ENCODE measurements around the gene CCNL2.
"Not testable (repeated sequence)": the region's sequence is repeated elsewhere in the genome, so short reads cannot be mapped to it uniquely, and the experiment has no call there.

CCNL2 gene

DNA sequence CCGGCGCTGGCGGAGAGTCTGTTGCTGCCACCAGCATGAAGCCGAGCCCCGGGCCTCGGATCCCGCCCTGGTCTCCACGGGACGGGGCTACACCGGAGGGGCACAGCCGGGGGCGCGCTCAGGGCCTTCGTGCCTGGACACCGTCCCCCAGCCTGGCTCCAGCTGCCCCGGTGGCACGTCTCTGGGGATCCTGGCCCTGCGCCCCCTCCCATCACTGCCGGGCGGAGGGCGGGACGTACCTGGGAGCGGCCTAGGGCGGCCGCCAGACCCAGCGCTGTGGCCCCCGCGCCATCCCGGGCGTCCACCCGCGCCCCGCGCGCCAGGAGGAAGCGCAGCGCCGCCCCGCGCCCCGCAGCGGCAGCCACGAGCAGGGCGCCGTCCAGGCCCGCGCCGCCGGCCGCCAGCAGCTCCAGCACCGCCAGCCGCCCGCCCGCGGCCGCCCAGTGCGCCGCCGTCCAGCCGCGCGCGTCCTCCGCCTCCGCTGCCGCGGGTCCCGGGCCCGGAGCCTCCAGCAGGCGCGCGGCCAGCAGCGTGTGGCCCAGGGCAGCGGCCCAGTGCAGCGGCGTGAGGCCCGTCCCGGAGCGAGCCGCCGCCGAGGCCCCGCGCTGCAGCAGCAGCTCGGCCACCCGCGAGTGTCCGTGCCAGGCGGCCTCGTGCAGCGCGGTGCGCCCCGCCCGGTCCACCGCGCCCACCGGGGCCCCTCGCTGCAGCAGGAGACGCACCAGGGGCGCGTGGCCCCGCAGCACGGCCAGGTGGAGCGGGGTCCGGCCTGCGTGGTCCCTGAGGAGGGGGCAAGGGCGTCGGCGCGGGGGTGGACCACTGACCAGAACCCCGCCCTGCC is 20.9 kb upstream of the CCNL2 start:
- no peak for DNase-seq (ENCODE audit: low spot score)

DNA sequence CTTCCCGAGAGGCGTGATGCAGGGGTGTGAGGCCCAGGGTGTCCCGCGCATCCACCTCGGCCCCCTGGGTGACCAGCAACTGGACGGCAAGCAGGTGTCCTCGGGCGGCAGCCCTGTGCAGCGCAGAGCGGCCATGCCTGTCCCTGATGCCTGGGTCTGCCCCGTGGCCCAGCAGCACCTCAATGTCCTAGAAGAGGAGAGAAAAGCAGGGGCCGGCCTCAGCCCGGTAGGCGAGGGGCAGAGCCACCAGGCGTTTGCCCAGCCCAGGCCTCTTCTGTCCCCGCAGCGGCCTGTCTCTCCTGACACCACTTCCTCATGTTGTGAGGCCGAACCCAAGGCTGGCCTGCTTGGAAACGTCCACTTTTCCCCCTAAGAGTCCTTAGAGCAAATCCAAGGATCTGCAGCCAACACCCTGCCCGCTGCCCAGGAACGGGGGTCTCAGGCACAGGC is 20.3 kb upstream of the CCNL2 start:
- no peak for DNase-seq (ENCODE audit: low spot score)

DNA sequence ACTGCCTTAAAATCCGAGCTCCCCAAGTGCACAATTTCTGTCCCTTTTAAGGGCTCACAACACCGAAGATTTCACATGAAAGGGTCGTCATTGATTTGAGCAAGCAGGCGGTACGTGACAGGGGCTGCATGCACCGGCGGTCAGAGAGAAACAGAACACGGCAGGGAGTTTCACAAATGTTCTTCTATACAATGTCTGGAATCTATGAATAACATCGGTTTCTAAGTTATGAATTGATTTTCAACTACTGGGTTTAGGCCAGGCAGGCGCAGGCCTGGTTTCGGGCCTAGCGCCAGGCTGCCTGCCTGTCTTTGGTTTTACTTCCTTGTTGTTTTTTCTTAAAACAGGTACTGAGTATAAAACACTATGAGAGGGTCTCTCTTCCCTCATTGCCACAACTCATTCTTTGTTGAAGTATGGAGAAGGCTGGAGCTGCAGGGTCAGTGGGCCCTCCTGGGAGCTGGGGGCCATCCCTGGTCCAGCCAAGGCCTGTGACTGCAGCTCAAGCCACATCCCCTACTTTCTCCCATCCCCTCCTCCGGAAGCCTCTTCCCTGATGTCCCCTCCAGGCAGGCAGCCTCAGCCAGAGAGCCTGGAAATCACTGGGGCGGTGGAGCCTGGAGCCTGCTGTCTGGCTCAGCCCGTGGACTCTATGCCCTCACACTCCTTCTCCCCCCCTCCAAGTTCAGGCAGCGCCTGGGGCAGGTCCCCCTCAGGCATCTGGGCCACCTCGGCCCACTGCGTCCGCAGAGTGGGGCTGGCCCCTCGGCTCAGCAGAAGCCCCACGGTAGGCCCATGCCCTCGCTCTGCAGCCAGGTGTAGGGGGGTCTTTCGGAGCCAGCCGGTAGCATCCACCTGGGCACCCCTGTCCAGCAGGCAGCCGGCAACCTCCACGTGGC is 19.6 kb upstream of the CCNL2 start:
- DNase-seq (ENCODE audit: low spot score) = no peak

DNA sequence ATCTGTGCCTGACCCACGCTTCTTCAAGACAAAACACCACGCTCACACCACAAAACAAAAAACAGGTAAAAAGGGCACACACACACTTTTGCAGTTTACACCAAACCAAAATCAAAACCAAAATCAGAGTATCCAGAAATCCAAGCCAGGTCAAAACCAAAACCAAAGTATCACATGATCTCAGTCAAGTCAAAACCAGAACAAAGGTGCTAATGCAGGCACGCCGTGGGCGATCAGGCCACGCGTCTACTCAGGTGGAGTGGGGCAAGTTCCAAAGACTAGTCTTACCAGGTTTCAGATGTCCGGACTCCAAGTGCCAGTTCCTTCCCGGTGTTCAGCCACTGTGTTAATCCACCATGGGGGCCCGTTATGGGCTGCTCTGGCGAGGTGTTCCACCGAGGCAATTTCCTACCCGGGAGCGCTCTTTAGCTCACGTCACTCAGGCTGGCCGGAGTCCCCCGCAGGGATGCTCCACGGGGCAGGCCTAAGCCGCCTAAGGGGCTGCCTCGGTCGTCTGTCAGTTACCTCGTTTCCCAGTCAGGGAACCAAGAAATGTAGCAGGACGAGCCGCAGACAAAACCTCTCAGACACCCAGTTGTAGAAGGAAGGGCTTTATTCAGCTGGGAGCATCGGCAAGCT is 18.8 kb upstream of the CCNL2 start:
- not testable (repeated sequence) for DNase-seq (ENCODE audit: low spot score)

DNA sequence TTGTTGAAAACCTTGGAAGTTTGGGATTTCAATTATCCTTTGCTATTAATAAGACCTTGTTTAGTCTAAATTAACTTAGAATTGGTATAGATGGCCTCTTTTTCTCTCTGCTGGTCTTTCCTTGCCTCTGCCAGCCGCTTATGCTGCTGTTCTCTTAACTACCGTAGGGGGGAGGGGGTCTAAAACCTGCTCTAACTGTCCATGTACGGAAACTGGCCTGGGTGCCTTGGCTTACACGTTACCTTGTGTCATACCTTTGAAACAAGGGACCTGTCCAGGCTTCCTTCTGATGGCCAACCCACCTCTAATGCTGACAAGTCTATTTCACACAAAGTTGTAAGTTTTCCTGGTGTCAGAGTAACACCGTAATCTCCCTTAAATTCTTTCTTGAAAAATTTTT is 18.3 kb upstream of the CCNL2 start:
- DNase-seq (ENCODE audit: low spot score) = not testable (repeated sequence)

DNA sequence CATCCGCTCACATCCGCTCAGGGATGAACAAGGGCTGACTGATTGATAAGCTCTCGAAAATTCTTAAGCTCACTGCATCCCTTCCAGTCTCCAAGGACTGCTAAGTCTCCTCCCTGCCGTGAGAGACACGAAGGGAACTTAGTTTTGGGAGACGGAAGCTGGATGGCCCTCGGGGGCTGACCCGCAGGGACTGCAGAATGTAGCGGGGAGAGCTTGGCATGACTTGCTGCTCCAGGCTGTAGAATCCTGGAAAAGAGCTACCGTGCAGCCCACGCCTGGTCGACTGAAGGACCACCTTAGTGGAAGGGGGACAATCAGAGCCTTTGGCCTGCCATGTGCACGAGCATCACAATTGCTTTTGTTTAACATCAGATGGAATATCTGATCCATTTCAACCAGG is 16.6 kb upstream of the CCNL2 start:
- DNase-seq (ENCODE audit: low spot score) = no peak

DNA sequence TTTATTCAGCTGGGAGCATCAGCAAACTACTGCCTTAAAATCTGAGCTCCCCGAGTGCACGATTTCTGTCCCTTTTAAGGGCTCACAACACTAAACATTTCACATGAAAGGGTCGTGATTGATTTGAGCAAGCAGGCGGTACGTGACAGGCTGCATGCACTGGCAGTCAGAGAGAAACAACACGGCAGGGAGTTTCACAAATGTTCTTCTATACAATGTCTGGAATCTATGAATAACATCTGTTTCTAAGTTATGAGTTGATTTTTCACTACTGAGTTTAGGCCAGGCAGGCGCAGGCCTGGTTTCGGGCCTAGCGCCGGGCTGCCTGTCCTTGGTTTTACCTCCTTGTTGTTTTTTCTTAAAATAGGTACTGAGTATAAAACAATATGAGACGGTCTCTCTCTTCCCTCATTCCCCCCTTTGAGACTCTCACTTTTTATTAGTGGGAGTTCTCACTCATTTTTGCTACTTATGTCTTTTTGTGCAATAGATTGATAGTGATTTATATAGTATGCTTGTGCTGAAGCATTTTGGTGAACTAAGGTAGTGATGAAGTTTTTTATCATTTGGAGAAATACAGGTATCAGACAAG is 13.3 kb upstream of the CCNL2 start:
- not testable (repeated sequence) for DNase-seq (ENCODE audit: low spot score)

DNA sequence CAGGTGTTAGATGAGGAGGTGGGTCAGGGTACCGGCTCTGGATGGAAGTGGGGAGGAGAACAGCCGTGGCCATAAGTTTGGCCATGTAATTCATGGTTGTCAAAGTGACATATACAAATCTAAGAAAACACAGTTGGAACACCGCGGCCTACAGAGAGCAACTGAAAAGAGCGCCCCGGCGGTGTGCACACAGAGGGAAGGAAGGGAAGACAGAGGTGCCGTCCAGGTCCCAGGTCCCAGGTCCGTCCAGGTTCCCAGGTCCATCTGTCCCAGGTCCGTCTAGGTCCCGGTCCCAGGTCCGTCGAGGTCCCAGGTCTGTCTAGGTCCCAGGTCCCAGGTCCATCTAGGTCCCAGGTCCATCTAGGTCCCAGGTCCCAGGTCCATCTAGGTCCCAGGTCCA is 12.5 kb upstream of the CCNL2 start:
- DNase-seq (ENCODE audit: low spot score) = no peak

DNA sequence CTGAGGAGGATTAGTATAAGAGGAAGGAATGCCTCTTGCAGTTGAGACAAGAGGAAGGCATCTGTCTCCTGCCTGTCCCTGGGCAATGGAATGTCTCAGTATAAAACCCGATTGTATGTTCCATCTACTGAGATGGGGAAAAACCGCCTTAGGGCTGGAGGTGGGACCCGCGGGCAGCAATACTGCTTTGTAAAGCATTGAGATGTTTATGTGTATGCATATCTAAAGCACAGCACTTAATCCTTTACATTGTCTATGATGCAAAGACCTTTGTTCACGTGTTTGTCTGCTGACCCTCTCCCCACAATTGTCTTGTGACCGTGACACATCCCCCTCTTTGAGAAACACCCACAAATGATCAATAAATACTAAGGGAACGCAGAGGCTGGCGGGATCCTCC is 11.1 kb upstream of the CCNL2 start:
- DNase-seq (ENCODE audit: low spot score) = not testable (repeated sequence)

DNA sequence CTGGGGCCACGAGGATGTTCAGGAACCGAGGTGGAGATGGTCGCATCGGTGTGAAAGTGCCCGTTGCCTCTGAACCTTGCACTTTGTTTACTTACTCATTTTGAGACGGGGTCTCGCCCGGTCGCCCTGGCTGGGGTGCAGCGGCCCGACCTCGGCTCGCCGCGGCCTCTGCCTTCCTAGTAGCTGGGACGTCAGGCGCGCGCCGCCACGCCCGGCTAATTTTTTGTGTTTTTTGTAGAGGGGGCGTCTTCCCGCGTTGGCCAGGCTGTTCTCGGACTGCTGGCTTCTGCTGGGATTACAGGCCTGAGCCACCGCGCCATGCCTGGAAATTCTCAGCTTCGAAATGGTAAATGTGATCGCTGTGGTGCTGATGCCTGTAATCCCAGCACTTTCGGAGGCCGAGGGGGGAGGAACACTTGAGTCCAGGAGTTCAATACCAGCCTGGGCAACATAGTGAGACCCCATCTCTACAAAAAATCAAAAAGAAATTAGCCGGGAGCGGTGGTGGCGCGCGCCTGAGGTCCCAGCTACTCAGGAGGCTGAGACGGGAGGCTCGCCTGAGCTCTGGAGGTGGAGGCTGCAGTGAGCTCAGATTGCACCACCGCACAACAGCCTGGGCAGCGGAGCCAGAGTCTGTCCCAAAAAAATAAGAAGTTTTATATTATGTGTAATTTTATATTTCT is 8.6 kb upstream of the CCNL2 start:
- no peak for DNase-seq (ENCODE audit: low spot score)

DNA sequence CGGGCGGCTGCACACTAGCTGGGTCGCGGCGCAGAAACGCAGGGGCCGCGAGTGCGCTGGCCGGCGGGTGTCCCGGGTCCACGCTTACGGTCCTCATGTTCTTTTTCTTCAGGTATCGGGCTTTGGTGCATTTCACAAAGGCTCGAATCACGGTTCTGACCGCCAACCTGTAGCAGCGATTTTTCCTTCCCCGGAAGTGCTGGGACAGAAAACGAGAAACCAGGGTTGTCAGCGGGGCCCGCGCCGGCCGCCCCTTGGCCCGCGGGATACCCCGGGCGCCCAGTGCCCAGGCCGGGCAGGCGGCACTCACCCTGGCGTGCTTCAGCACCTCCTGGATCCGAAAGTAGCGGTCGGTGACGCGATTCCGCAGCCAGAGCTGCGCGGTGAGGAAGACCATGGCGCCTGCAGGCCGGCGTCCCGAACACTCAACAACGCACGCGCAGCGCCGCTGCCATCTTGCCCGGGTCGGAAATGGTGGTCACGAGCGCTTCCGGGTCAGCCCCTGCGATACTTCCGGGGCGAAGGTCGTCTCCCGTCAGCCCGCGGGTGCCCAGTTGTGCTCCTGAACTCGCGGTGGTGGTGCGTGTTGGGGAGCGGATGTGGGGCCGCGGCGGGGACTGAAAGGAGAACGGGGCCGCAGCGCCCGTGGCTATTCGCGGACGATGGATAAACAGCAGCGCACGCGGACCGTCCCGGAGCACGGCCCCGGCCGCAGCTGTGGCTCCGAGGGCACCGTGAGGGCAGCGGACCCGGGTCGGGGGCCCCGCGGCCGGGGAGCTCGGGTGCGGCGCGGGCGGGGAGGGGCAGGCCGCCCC is 7.9 kb upstream of the CCNL2 start, which contains the start of gene MRPL20:
Gene MRPL20 (minus strand): TSS at position 473 of the 815 bp plus-strand sequence. CDS start 76 bp downstream, at position 397.
- DNase-seq (ENCODE audit: low spot score) = peak; percentile 96

DNA sequence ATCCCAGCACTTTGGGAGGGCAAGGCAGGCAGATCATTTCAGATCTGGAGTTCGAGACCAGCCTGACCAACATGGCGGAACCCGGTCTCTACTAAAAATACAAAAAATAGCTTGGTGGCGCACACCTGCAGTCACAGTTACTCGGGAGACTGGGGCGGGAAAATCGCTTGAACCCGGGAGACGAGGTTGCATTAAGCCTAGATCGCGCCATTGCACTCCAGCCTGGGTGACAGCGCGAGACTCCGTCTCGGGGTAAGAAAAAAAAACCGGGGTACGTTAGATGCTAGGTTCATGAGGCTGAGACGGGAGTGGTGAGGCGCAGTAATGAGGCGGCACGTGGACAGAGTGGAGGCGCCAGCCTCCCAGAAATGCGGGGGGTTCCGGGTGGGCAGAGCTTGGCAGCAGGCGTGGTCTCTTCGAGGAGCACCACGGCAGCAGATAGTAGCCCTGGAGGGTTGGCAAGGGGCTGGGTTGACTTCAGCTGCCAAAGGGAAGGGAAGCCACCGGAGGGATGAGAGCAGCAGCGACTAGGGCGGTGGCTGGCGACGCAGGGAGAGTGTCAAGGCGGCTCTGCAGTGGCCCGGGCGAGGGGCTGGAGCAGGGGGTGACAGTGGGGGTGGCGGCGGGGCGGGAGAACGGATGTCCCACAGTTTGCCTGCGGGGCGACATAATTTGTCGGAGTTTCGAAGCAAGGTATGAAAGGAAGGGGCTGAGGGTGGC is 7.1 kb upstream of the CCNL2 start:
- DNase-seq (ENCODE audit: low spot score) = no peak

DNA sequence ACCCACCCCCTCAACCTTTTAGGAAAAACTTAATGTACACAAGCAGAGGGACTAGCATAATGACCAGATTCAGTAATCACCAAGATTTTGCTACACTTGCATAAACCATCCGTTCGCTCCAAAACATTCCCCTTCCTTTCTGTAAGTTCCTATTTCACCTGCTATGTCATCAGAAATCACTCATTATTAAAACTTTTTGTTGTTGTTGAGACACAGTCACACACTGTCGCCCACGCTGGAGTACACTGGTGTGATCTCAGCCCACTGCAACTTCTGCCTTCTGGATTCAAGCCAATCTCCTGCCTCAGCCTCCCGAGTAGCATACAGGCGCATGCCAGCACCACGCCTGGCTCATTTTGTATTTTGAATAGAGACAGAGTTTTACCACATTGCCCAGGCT is 4.5 kb upstream of the CCNL2 start:
- no peak for DNase-seq (ENCODE audit: low spot score)

DNA sequence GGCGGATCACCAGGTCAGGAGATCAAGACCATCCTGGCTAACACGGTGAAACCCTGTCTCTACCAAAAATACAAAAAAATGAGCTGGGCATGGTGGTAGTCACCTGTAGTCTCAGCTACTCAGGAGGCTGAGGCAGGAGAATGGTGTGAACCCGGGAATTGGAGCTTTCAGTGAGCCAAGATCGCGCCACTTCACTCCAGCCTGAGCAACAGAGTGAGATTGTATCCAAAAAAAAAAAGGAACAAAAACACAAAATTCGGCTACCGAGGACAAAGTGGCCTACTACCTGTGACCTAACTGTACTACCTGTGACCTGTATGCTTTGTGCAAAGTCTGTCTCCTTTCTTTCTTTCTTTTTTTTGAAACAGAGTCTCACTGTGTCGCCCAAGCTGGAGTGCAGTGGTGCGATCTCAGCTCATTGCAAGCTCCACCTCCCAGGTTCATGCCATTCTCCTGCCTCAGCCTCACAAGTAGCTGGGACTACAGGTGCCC is 3.8 kb upstream of the CCNL2 start:
- DNase-seq (ENCODE audit: low spot score) = not testable (repeated sequence)

DNA sequence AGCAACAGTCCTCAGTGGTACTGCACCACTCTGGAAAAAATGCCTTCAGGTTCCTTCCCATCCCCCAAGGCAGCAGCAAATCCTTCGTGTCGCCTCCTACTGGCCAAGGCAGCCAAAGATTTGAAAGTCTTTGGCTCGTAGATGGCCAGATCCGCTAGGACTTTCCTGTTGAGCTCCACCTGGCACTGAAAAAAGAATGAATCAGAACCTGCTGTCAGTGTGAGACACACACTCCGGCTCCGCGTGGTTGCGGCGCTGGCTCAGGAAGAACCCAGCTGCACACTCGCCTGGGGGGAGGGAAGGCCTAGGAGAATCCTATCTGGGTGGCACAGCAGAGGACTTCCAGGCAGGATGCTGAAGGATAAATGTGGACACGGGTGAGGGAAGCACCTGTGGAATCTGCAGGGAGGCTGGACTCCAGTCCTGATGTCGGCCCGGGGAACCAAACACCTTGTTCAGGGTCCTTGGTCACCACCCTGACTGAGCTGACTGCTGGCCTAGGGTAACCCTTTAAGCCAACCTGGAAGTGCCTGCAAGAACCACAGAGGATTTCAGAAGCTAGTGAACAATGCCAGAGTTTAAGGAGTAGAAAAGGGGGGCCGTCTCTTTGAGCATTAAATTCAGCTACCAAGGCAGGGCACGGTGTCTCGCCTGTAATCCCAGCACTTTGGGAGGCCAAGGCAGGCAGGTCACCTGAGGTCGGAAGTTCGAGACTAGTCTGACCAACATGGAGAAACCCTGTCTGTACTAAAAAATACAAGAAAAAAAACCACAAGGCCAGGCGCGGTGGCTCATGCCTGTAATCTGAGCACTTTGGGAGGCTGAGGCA is 3.2 kb upstream of the CCNL2 start:
- DNase-seq (ENCODE audit: low spot score) = peak; percentile 66

DNA sequence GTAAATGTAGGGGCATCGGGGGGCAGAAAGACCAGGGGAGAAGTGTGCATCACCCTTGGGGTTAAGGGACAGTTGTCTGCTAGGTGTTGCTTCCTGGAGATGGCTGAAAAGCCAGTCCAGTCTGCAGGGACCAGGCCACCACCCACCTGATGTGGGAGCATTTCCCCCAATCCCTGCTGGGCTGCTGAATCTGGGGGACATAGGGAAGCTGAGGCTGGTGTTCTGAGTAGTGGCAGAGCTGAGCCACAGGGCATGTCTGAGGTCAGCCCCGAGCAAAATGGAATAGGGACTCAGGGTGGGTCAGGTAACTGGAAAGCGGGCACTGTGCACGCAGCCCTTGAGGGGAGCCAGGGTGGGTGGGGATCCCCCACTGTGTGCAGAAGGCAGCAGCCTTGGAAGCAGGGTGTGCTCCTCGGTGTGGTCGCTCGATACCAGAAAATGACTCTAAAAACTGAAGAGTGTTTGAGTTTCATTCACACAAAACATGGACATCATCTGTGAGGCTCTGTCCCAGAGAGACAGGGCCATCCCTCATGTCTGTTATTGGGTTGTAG is 2.4 kb upstream of the CCNL2 start:
- no peak for DNase-seq (ENCODE audit: low spot score)

DNA sequence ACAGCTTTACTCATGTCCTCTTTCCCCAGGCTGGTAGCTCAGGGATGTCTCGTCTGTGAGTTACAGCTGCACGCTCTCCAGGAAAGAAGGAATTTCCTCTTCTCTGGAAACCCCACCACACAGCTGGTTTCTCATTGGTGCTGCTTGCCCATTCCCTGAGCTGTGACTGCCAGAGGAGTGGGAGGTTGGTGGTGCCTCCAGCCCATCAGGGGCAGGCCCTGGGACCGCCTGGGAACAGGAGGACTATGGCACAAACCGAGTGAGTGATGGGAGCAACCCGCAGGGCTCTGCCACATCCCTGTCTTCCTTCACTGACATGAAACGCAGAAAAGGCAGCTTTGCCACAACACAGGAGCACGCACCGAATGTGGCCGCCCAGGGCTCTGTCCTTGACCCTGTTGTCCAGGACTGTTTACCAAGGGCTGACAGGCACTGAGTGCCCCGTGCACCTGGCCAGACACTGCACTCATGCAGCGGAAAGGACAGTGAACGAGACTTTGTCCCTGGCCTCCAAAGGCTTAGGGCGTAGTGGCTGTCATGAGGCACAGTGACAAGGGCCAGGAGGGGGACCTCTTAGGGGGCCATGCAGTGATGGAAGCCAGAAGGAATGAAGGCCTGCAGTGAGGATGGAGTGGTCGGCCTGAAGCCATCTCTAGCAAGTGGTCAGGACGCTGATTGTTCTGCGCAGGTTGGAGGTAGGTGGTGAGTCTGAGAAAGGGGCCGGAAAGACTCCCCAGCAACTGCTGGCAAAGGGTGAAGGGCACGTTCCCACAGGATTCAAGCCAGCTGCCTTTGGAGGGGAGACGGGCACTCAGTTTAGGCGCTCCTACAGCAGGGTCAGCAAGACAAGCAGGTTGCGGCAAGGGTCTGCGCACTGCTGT is 1.7 kb upstream of the CCNL2 start:
- DNase-seq (ENCODE audit: low spot score) = no peak
